ENCODE results near the gene SAMD3.

DNA sequence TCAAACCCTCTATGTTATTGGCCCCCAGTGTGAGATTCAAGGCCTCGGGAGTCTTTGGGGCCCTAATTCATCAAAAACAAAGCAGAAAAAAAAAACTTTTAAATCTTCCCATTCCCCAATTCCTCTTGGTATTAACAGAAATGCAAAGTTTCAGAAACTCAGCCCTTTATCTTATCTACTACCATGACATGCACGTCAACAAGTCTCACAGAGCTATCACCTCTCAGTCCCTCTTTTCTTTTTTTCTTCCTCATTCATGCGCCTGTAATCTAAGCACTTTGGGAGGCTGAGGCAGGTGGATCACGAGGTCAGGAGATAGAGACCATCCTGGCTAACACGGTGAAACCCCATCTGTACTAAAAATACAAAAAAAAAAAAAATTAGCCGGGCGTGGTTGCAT is 22.7 kb downstream of the SAMD3 start:
- TF ChIP-seq, protein P1, sequence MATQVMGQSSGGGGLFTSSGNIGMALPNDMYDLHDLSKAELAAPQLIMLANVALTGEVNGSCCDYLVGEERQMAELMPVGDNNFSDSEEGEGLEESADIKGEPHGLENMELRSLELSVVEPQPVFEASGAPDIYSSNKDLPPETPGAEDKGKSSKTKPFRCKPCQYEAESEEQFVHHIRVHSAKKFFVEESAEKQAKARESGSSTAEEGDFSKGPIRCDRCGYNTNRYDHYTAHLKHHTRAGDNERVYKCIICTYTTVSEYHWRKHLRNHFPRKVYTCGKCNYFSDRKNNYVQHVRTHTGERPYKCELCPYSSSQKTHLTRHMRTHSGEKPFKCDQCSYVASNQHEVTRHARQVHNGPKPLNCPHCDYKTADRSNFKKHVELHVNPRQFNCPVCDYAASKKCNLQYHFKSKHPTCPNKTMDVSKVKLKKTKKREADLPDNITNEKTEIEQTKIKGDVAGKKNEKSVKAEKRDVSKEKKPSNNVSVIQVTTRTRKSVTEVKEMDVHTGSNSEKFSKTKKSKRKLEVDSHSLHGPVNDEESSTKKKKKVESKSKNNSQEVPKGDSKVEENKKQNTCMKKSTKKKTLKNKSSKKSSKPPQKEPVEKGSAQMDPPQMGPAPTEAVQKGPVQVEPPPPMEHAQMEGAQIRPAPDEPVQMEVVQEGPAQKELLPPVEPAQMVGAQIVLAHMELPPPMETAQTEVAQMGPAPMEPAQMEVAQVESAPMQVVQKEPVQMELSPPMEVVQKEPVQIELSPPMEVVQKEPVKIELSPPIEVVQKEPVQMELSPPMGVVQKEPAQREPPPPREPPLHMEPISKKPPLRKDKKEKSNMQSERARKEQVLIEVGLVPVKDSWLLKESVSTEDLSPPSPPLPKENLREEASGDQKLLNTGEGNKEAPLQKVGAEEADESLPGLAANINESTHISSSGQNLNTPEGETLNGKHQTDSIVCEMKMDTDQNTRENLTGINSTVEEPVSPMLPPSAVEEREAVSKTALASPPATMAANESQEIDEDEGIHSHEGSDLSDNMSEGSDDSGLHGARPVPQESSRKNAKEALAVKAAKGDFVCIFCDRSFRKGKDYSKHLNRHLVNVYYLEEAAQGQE (IDR thresholded peaks at IDR 0.05; ENCODE audit: low read depth), result no peak
- TF ChIP-seq, protein P2, sequence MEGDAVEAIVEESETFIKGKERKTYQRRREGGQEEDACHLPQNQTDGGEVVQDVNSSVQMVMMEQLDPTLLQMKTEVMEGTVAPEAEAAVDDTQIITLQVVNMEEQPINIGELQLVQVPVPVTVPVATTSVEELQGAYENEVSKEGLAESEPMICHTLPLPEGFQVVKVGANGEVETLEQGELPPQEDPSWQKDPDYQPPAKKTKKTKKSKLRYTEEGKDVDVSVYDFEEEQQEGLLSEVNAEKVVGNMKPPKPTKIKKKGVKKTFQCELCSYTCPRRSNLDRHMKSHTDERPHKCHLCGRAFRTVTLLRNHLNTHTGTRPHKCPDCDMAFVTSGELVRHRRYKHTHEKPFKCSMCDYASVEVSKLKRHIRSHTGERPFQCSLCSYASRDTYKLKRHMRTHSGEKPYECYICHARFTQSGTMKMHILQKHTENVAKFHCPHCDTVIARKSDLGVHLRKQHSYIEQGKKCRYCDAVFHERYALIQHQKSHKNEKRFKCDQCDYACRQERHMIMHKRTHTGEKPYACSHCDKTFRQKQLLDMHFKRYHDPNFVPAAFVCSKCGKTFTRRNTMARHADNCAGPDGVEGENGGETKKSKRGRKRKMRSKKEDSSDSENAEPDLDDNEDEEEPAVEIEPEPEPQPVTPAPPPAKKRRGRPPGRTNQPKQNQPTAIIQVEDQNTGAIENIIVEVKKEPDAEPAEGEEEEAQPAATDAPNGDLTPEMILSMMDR (IDR thresholded peaks at IDR 0.05 in 2 of 3, conservative IDR thresholded peaks at IDR 0.05 in 1 of 3; ENCODE audit: borderline replicate concordance in 1 of 3, insufficient read depth in 1 of 3, low read depth in 2 of 3, low read length in 2 of 3), result no peak
- TF ChIP-seq EZH2 (IDR thresholded peaks at IDR 0.05), result no peak
- no peak for TF ChIP-seq POLR2A (IDR thresholded peaks at IDR 0.05; ENCODE audit: borderline replicate concordance, extremely low read depth, insufficient read depth, insufficient read length)
- TF ChIP-seq CEBPB (IDR thresholded peaks at IDR 0.05; ENCODE audit: low read depth), result no peak
- no peak for TF ChIP-seq POLR2AphosphoS5 (IDR thresholded peaks at IDR 0.05; ENCODE audit: low read depth, low read length)
- TF ChIP-seq EZH2phosphoT487 (IDR thresholded peaks at IDR 0.05; ENCODE audit: borderline replicate concordance), result no peak
- no peak for TF ChIP-seq JUND (IDR thresholded peaks at IDR 0.05)
- TF ChIP-seq, protein P3, sequence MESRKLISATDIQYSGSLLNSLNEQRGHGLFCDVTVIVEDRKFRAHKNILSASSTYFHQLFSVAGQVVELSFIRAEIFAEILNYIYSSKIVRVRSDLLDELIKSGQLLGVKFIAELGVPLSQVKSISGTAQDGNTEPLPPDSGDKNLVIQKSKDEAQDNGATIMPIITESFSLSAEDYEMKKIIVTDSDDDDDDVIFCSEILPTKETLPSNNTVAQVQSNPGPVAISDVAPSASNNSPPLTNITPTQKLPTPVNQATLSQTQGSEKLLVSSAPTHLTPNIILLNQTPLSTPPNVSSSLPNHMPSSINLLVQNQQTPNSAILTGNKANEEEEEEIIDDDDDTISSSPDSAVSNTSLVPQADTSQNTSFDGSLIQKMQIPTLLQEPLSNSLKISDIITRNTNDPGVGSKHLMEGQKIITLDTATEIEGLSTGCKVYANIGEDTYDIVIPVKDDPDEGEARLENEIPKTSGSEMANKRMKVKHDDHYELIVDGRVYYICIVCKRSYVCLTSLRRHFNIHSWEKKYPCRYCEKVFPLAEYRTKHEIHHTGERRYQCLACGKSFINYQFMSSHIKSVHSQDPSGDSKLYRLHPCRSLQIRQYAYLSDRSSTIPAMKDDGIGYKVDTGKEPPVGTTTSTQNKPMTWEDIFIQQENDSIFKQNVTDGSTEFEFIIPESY (IDR thresholded peaks at IDR 0.05; ENCODE audit: extremely low read depth, insufficient replicate concordance, low read length), result no peak
- no peak for TF ChIP-seq CBX3 (IDR thresholded peaks at IDR 0.05; ENCODE audit: low read depth)
- no peak for TF ChIP-seq ELF1 (IDR thresholded peaks at IDR 0.05; ENCODE audit: borderline replicate concordance, low read depth)
- TF ChIP-seq SP1 (IDR thresholded peaks at IDR 0.05; ENCODE audit: low read depth), result no peak
- no peak for TF ChIP-seq EGR1 (IDR thresholded peaks at IDR 0.05; ENCODE audit: low read depth)
- no peak for TF ChIP-seq SIN3A (IDR thresholded peaks at IDR 0.05; ENCODE audit: low read depth)

Data from HCT116 (cell line).